PFSK-1 (cell line): ENCODE results near the gene HSF5.

ENCODE experiments used
- FOXP2 ChIP-seq: optimal IDR thresholded peaks from 2 replicates; pipeline ENCODE3; 2011; ENCODE audit warnings: borderline replicate concordance, control low read depth, inconsistent platforms; ENCODE audit not compliant: insufficient read depth; ENCODE audit errors: extremely low read length, extremely low read depth
- POLR2AphosphoS5 ChIP-seq: IDR thresholded peaks from 2 replicates; pipeline ENCODE4 v1.6.1; 2012; ENCODE audit warnings: low read depth, mild to moderate bottlenecking, control low read depth, low read length, moderate library complexity
- SIN3A ChIP-seq: IDR thresholded peaks from 2 replicates; pipeline ENCODE4 v1.6.1; 2012; ENCODE audit warnings: mild to moderate bottlenecking, low read length, moderate library complexity, borderline replicate concordance; ENCODE audit not compliant: insufficient read depth
- TAF1 ChIP-seq: IDR thresholded peaks from 2 replicates; pipeline ENCODE4 v1.6.1; 2012; ENCODE audit warnings: low read length, control low read depth, borderline replicate concordance; ENCODE audit not compliant: insufficient read depth
- TF ChIP-seq, protein P1 (sequence below), 2 experiments: IDR thresholded peaks; 2 replicates each; pipeline versions ENCODE4 v1.6.1 to v1.8.0; 2011 to 2012; ENCODE audit warnings: low read depth in 2 of 2, low read length in 2 of 2, control low read depth in 1 of 2, inconsistent platforms in 1 of 2, mild to moderate bottlenecking in 1 of 2, moderate library complexity in 1 of 2; ENCODE audit not compliant: insufficient read depth in 1 of 2

HSF5 gene

DNA sequence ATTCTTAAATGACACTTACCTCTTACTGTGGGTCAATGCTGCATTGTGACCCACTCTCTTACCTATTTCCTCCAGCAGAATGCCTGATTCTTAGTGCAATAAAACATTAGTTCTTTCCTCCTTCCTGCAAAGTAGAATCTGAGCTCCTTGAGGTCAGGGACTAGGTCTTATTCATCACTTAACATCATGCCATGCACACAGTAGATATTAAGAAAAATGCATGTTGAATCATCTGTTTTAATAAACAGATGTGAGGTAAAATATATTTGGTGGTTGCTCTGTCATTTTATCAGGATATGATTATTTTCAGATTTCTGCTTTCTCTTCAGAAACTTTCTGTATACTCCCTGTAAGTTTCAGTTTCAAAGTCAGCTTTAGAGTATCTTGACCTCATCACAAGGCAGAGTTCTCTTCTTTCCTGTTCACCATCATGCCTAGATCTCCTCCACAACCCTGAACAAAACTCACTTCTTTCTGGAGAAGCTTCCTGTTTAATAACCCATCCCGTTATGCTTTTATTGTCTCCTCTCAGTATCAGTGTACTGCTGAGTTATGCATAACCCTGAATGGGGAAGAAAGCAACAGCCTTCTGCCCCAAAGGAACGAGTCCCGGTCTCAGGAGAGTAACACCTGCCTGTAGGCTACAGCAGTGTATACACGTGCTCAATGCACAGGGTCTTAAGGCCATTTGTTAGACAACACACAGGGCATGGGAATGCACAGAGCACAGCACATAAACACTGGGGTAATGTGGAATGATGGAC is 105.9 kb downstream of the HSF5 start:
- no peak for TF ChIP-seq FOXP2
- TF ChIP-seq POLR2AphosphoS5 = no peak
- no peak for TF ChIP-seq SIN3A
- TF ChIP-seq, protein P1, sequence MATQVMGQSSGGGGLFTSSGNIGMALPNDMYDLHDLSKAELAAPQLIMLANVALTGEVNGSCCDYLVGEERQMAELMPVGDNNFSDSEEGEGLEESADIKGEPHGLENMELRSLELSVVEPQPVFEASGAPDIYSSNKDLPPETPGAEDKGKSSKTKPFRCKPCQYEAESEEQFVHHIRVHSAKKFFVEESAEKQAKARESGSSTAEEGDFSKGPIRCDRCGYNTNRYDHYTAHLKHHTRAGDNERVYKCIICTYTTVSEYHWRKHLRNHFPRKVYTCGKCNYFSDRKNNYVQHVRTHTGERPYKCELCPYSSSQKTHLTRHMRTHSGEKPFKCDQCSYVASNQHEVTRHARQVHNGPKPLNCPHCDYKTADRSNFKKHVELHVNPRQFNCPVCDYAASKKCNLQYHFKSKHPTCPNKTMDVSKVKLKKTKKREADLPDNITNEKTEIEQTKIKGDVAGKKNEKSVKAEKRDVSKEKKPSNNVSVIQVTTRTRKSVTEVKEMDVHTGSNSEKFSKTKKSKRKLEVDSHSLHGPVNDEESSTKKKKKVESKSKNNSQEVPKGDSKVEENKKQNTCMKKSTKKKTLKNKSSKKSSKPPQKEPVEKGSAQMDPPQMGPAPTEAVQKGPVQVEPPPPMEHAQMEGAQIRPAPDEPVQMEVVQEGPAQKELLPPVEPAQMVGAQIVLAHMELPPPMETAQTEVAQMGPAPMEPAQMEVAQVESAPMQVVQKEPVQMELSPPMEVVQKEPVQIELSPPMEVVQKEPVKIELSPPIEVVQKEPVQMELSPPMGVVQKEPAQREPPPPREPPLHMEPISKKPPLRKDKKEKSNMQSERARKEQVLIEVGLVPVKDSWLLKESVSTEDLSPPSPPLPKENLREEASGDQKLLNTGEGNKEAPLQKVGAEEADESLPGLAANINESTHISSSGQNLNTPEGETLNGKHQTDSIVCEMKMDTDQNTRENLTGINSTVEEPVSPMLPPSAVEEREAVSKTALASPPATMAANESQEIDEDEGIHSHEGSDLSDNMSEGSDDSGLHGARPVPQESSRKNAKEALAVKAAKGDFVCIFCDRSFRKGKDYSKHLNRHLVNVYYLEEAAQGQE (IDR thresholded peaks at IDR 0.05; ENCODE audit: insufficient read depth in 1 of 2, low read depth in 2 of 2, low read length in 2 of 2) = no peak
- no peak for TF ChIP-seq TAF1

DNA sequence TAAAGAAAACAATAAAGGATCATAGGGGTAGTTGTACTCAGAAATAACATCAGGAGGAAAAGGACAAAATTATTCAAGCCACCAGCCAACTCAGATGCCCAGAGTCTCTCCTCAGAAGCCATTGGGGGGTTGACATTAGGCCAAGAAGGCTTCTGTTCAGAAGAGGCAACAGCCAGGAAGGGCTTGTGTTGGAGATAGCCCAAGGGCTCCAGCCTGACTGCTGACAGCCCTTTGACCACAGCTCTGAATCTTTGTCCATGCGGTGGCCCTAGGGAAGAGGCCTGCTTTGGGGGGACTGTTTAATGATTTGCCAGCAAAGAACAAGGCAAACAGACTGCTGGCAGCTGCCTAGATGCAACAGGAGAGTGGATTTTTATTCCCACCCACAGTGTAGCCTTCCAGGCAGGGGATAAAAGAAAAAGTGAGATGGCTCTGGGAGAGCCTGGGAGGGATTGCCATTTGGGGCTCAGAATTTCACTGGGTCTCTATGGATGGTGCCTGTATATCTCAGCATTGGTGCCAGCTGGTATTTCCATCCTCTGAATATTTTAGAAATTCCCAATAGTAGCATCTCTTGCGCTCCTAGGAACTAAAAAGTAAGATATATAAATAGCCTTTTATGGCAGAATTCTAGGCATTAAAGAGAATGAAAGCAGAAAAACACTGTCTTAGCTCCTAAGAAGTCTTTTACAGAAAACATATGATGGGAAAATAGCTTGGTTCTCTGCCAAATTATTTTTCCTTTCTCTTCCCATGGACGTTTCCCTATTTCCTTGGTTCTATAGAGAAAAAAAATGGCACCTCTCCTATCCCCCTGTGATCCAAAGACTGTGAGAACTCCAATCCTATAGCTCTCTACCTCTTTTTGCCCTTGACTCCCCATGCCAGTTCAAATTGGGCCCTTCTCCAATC is 106.8 kb downstream of the HSF5 start:
- TF ChIP-seq POLR2AphosphoS5 = no peak
- TF ChIP-seq, protein P1 (IDR thresholded peaks at IDR 0.05; ENCODE audit: insufficient read depth in 1 of 2, low read depth in 2 of 2, low read length in 2 of 2) = no peak
- no peak for TF ChIP-seq SIN3A
- no peak for TF ChIP-seq TAF1
- no peak for TF ChIP-seq FOXP2

DNA sequence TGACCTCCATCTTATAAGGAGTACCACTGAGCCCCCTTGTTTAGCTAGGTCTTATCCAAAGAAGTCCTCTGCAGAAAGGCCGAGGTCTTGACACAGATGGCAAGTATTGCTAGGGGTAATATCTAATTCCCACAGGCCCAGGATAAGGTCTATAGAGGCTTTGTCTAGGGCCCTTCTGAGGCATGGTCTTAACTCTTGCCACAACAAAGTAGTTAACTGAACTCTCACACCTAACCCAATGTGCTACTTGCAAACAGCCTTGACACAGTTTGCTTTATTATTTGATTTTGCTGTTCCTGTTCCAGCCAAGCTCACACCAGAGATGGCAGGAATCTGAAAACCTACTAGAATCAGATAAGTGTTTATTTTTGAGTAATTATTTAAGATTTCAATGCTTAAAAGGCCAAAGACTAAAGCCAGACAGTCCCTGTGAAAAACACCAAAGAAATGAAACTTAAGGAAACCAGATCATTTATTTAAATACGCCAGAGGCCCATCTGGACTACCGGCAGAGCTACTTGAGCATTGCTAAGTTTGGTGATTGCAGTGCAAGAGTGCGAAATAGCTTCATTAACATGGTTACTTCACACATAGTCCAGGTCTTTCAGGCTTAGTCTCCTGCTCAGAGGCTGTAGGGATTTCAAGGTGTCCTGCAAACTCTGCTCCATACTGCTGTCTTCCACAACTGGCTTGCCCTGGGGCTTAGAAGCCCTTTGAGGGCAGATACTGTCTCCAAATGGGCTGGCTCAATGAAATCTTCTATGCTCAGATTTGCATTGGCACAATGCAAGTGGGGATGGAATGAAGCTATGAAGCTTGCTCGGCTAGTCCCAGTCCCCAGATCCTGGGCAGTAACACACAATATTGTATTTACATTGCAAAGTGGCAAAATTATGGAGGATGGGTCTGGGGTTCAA is 107.7 kb downstream of the HSF5 start:
- TF ChIP-seq SIN3A = no peak
- TF ChIP-seq, protein P1 (IDR thresholded peaks at IDR 0.05; ENCODE audit: insufficient read depth in 1 of 2, low read depth in 2 of 2, low read length in 2 of 2) = no peak
- no peak for TF ChIP-seq FOXP2

DNA sequence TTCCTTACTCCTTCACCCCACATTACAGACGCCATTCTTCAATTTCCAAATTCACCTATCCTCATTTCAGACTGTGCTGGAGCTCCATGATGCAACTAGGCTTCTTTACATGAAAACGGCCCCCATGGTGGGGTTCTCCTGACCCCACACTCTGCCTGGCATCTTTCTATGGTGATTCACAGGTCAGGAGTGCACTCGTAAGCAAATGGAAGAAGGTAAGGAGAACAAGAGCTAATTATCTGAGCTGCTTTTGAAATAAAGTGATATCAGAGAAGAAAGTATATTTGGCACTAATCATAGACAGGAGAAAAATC is 108.7 kb downstream of the HSF5 start:
- TF ChIP-seq POLR2AphosphoS5 (no peak), TAF1 (no peak), FOXP2 (no peak), SIN3A (no peak)
- TF ChIP-seq, protein P1 (IDR thresholded peaks at IDR 0.05; ENCODE audit: insufficient read depth in 1 of 2, low read depth in 2 of 2, low read length in 2 of 2) = no peak
